NCI-H187 treated with DMSO at 0.1 percent for 48 hours (cell line): Measurements from ENCODE around the gene A4GALT.

ENCODE experiments used
- DNase-seq: peaks from one replicate; lab custom pipeline; 2025; lab: John Stamatoyannopoulos, UW

A4GALT gene

GRCh38 chr22:42701694-42702093 lies 19.0 kb downstream of the A4GALT start:
- DNase-seq, result no peak

GRCh38 chr22:42700901-42701300 lies 19.8 kb downstream of the A4GALT start:
- DNase-seq, result no peak

- no peak for DNase-seq
Observed at GRCh38 chr22:42700355-42700754, 20.3 kb downstream of the A4GALT start.

GRCh38 chr22:42699976-42700352 lies 20.7 kb downstream of the A4GALT start:
- DNase-seq, result no peak

GRCh38 chr22:42699281-42699975 lies 21.2 kb downstream of the A4GALT start:
- DNase-seq, result no peak

- no peak for DNase-seq
Observed at GRCh38 chr22:42697542-42698013, 23.1 kb downstream of the A4GALT start.

- DNase-seq, result no peak
Observed at GRCh38 chr22:42696331-42696967, 24.2 kb downstream of the A4GALT start.

GRCh38 chr22:42695294-42695693 lies 25.4 kb downstream of the A4GALT start:
- no peak for DNase-seq

- DNase-seq, result no peak
Observed at GRCh38 chr22:42693763-42694683, 26.6 kb downstream of the A4GALT start.

GRCh38 chr22:42693055-42693762 lies 27.5 kb downstream of the A4GALT start:
- no peak for DNase-seq

- DNase-seq, result no peak
Observed at GRCh38 chr22:42692239-42693054, 28.2 kb downstream of the A4GALT start.

- no peak for DNase-seq
Observed at GRCh38 chr22:42691440-42691839, 29.2 kb downstream of the A4GALT start.

GRCh38 chr22:42688241-42689211 lies 32.1 kb downstream of the A4GALT start:
- peak; percentile 37 for DNase-seq

GRCh38 chr22:42686756-42687491 lies 33.7 kb downstream of the A4GALT start:
- no peak for DNase-seq

GRCh38 chr22:42685941-42686653 lies 34.6 kb downstream of the A4GALT start:
- DNase-seq, result no peak

GRCh38 chr22:42684462-42685195 lies 36.0 kb downstream of the A4GALT start:
- no peak for DNase-seq

GRCh38 chr22:42683578-42684283 lies 36.9 kb downstream of the A4GALT start:
- DNase-seq, result no peak
